Smooth muscle cell (in vitro differentiated cells): Measurements from ENCODE around the gene TRIM23. TPM values are rescaled to one million over a fixed set of nuclear protein-coding genes. Genes with fewer than 3 reads are reported as not detected.

Experiments used
- DNase-seq: peaks from one replicate; lab custom pipeline; 2025; ENCODE audit not compliant: unreplicated experiment; lab: John Stamatoyannopoulos, UW
- H2AFZ ChIP-seq: fragments of 200-600 bp; sonication (generic); 2 replicates; pipeline ENCODE4 v1.6.0; 2016; ENCODE audit warnings: antibody characterized with exemption, low read depth, mild to moderate bottlenecking
- H3F3A ChIP-seq: fragments of 200-600 bp; sonication (generic); 2 replicates; pipeline ENCODE4 v1.6.0; 2017; ENCODE audit warnings: antibody characterized with exemption, low read depth
- H3K27ac ChIP-seq: fragments of 200-600 bp; sonication (generic); 2 replicates; pipeline ENCODE4 v1.5.1; 2016; ENCODE audit warnings: low read depth, mild to moderate bottlenecking
- H3K27me3 ChIP-seq: fragments of 200-600 bp; sonication (generic); 2 replicates; pipeline ENCODE4 v1.6.1; 2016; ENCODE audit warnings: low read depth, mild to moderate bottlenecking
- H3K36me3 ChIP-seq: fragments of 200-600 bp; sonication (generic); 2 replicates; pipeline ENCODE4 v1.5.1; 2016; ENCODE audit warnings: low read depth
- H3K4me1 ChIP-seq: fragments of 200-600 bp; sonication (generic); 2 replicates; pipeline ENCODE4 v1.5.1; 2016; ENCODE audit warnings: low read depth
- H3K4me2 ChIP-seq: fragments of 200-600 bp; sonication (generic); 2 replicates; pipeline ENCODE4 v1.6.0; 2016; ENCODE audit warnings: mild to moderate bottlenecking
- H3K4me3 ChIP-seq: fragments of 200-600 bp; sonication (generic); 2 replicates; pipeline ENCODE4 v1.5.1; 2016; ENCODE audit warnings: mild to moderate bottlenecking
- H3K79me2 ChIP-seq: fragments of 200-600 bp; sonication (generic); 2 replicates; pipeline ENCODE4 v1.6.0; 2016; ENCODE audit warnings: low read depth, mild to moderate bottlenecking
- H3K9ac ChIP-seq: fragments of 200-600 bp; sonication (generic); 2 replicates; pipeline ENCODE4 v1.6.0; 2016; ENCODE audit warnings: low read depth
- H3K9me3 ChIP-seq: fragments of 200-600 bp; sonication (generic); replicated peaks from 2 replicates; pipeline ENCODE4 v1.5.1; 2016; ENCODE audit warnings: low read depth
- H4K20me1 ChIP-seq: fragments of 200-600 bp; sonication (generic); 2 replicates; pipeline ENCODE4 v1.6.0; 2016; ENCODE audit warnings: low read depth
- CTCF ChIP-seq: fragments of 200-600 bp; sonication (generic); IDR thresholded peaks from 2 replicates; pipeline ENCODE4 v1.5.1; 2017; ENCODE audit warnings: borderline replicate concordance, mild to moderate bottlenecking, antibody characterized with exemption; ENCODE audit not compliant: insufficient read depth, poor library complexity, severe bottlenecking
- WGBS: methylation state at CpG from one replicate; pipeline ENCODE4 v1.1.7; 2016; ENCODE audit warnings: low lambda C conversion rate; 5-methylcytosine and 5-hydroxymethylcytosine counted together
- polyA plus RNA-seq: library from polyadenylated mRNA; unstranded; fragments of >200 nt; fragmentation: Nextera tagmentation; extraction: Ambion mirVana; gene quantifications from 2 replicates; pipeline ENCODE4 v1.2.1, GENCODE V29; 2016
- total RNA-seq: library from RNA; depleted of rRNA; stranded (reverse); fragments of >200 nt; gene quantifications from 2 replicates; pipeline ENCODE4 v1.2.3, GENCODE V29; 2014

Gene TRIM23
- total and polyA plus RNA-seq, 2 experiments from 2014 or later = 9.8 to 25.1 TPM

- H3K9ac ChIP-seq = no peak overlapping the region
- no peak overlapping the region for H2AFZ ChIP-seq
- WGBS = 90% methylated on average over 2 of the region's 2 CpGs
- no peaks in the 10 kb centered on the region for H3K27me3 ChIP-seq
- TF ChIP-seq CTCF = no peak
- no peaks in the 10 kb centered on the region for H3K9me3 ChIP-seq
- H3K4me1 ChIP-seq = peaks cover 5% of the 10 kb centered on the region
- H4K20me1 ChIP-seq = no peaks in the 10 kb centered on the region
- no peak overlapping the region for H3K4me2 ChIP-seq
- H3F3A ChIP-seq = no peaks in the 10 kb centered on the region
- H3K27ac ChIP-seq = no peak overlapping the region
- no peak for DNase-seq
- no peak overlapping the region for H3K4me3 ChIP-seq
- no peaks in the 10 kb centered on the region for H3K79me2 ChIP-seq
- no peaks in the 10 kb centered on the region for H3K36me3 ChIP-seq
These were observed 22.8 kb upstream of the TRIM23 start for GRCh38 chr5:65646938-65647337.

GRCh38 chr5:65640240-65640639, 16.1 kb upstream of the TRIM23 start:
- no peaks in the 10 kb centered on the region for H3K36me3 ChIP-seq
- no peak overlapping the region for H2AFZ ChIP-seq
- H3K79me2 ChIP-seq = no peaks in the 10 kb centered on the region
- no peak overlapping the region for H3K4me2 ChIP-seq
- no peak overlapping the region for H3K9ac ChIP-seq
- H3K27me3 ChIP-seq = no peaks in the 10 kb centered on the region
- H3K27ac ChIP-seq = no peak overlapping the region
- WGBS = 98% methylated on average over 4 of the region's 4 CpGs
- H3K4me1 ChIP-seq = no peaks in the 10 kb centered on the region
- TF ChIP-seq CTCF = no peak
- H3K9me3 ChIP-seq = no peaks in the 10 kb centered on the region
- no peaks in the 10 kb centered on the region for H3F3A ChIP-seq
- H3K4me3 ChIP-seq = no peak overlapping the region
- no peak for DNase-seq
- H4K20me1 ChIP-seq = no peaks in the 10 kb centered on the region

GRCh38 chr5:65630981-65631380, 6.8 kb upstream of the TRIM23 start:
- no peak overlapping the region for H3K4me3 ChIP-seq
- H3K79me2 ChIP-seq = peaks cover 44% of the 10 kb centered on the region
- no peaks in the 10 kb centered on the region for H4K20me1 ChIP-seq
- H3K4me2 ChIP-seq = no peak overlapping the region
- H3K4me1 ChIP-seq = peaks cover 2% of the 10 kb centered on the region
- no peaks in the 10 kb centered on the region for H3K27me3 ChIP-seq
- H3K36me3 ChIP-seq = no peaks in the 10 kb centered on the region
- no peak overlapping the region for H3K27ac ChIP-seq
- no peak overlapping the region for H2AFZ ChIP-seq
- no peaks in the 10 kb centered on the region for H3F3A ChIP-seq
- no peaks in the 10 kb centered on the region for H3K9me3 ChIP-seq
- no peak overlapping the region for H3K9ac ChIP-seq
- TF ChIP-seq CTCF = no peak
- DNase-seq = no peak

GRCh38 chr5:65625743-65626142, 1.6 kb upstream of the TRIM23 start:
- Histone ChIP-seq H3K36me3 (no peaks in the 10 kb centered on the region), H3K4me2 (peak overlapping the region; percentile 98), H3F3A (no peaks in the 10 kb centered on the region), H3K27ac (peak overlapping the region; percentile 90), H3K79me2 (peaks cover 82% of the 10 kb centered on the region), H2AFZ (peak overlapping the region; percentile 100), H3K4me3 (peak overlapping the region; percentile 98), H4K20me1 (no peaks in the 10 kb centered on the region), H3K9ac (peak overlapping the region; percentile 92), H3K27me3 (no peaks in the 10 kb centered on the region), H3K4me1 (peaks cover 19% of the 10 kb centered on the region), H3K9me3 (no peaks in the 10 kb centered on the region)
- 66% methylated on average over 6 of the region's 6 CpGs for WGBS
- DNase-seq = no peak
- no peak for TF ChIP-seq CTCF
